ENCODE results near the gene AGAP1. TPM values are rescaled to one million over a fixed set of nuclear protein-coding genes. Genes with fewer than 3 reads are reported as not detected.

AGAP1 gene
- total and polyA plus RNA-seq, 7 donors, result 4.2 to 21.6 (median 16.6) TPM

GRCh38 chr2:235709969-235710879 is 216.4 kb downstream of the AGAP1 start:
- no peaks in the 10 kb centered on the region for H3K27me3 ChIP-seq (ENCODE audit: insufficient read depth in 3 of 3, low read length in 2 of 3)
- no peak for ATAC-seq
- no peak overlapping the region for H3K4me3 ChIP-seq
- peaks cover 4% of the 10 kb centered on the region for H3K4me1 ChIP-seq
- intact Hi-C loops (cut with DNase I), result no loop called here
- no peaks in the 10 kb centered on the region for H3K9me3 ChIP-seq
- H3K36me3 ChIP-seq (ENCODE audit: insufficient read depth in 1 of 2, low read depth in 1 of 2), result peaks cover 0 to 3% of the 10 kb centered on the region in 2 donors
- 82 to 85% (median 85%) methylated on average over 27 of the region's 27 CpGs for WGBS, 3 donors
- no peak for DNase-seq
- no peak for TF ChIP-seq CTCF (IDR thresholded peaks at IDR 0.05)
- H3K27ac ChIP-seq, result no peak overlapping the region

GRCh38 chr2:235710933-235711332 is 217.1 kb downstream of the AGAP1 start:
- Histone ChIP-seq H3K27ac (no peak overlapping the region), H3K27me3 (ENCODE audit: insufficient read depth in 3 of 3, low read length in 2 of 3) (no peaks in the 10 kb centered on the region), H3K36me3 (ENCODE audit: insufficient read depth in 1 of 2, low read depth in 1 of 2) (peaks cover 0 to 3% of the 10 kb centered on the region in 2 donors), H3K9me3 (no peaks in the 10 kb centered on the region), H3K4me1 (peaks cover 4% of the 10 kb centered on the region), H3K4me3 (no peak overlapping the region)
- 94 to 98% (median 95%) methylated on average over 11 of the region's 11 CpGs for WGBS, 3 donors
- ATAC-seq (no peak), DNase-seq (no peak)
- intact Hi-C loops (cut with DNase I), result no loop called here
- no peak for TF ChIP-seq CTCF (IDR thresholded peaks at IDR 0.05)

- DNase-seq, result no peak
- WGBS, 3 donors, result 91 to 93% (median 91%) methylated on average over 11 of the region's 11 CpGs
Measured at GRCh38 chr2:235711527-235711926, 217.7 kb downstream of the AGAP1 start.

GRCh38 chr2:235712176-235712575 is 218.3 kb downstream of the AGAP1 start:
- intact Hi-C loops (cut with DNase I), result no loop called here
- Histone ChIP-seq H3K27me3 (ENCODE audit: insufficient read depth in 3 of 3, low read length in 2 of 3) (no peaks in the 10 kb centered on the region), H3K36me3 (ENCODE audit: insufficient read depth in 1 of 2, low read depth in 1 of 2) (peaks cover 0 to 3% of the 10 kb centered on the region in 2 donors), H3K4me1 (peaks cover 4% of the 10 kb centered on the region), H3K4me3 (no peak overlapping the region), H3K9me3 (no peaks in the 10 kb centered on the region), H3K27ac (no peak overlapping the region)
- DNase-seq (no peak), ATAC-seq (no peak)
- TF ChIP-seq CTCF (IDR thresholded peaks at IDR 0.05), result no peak
- whole genome bisulfite sequencing, 3 donors, result 79 to 90% (median 88%) methylated on average over 6 of the region's 6 CpGs

More at GRCh38 chr2:235711527-235711926, 217.7 kb downstream of the AGAP1 start:
- Histone ChIP-seq H3K9me3 (no peaks in the 10 kb centered on the region), H3K27ac (no peak overlapping the region), H3K27me3 (ENCODE audit: insufficient read depth in 3 of 3, low read length in 2 of 3) (no peaks in the 10 kb centered on the region), H3K36me3 (ENCODE audit: insufficient read depth in 1 of 2, low read depth in 1 of 2) (peaks cover 0 to 3% of the 10 kb centered on the region in 2 donors), H3K4me3 (no peak overlapping the region), H3K4me1 (peaks cover 4% of the 10 kb centered on the region)
- ATAC-seq, result no peak
- no peak for TF ChIP-seq CTCF (IDR thresholded peaks at IDR 0.05)
- intact Hi-C loops (cut with DNase I), result no loop called here
